Measurements from ENCODE around the gene TGM2. TPM values are rescaled to one million over a fixed set of nuclear protein-coding genes. Genes with fewer than 3 reads are reported as not detected.
A peak's percentile ranks its signal among the peaks of the same experiment; 100 is the strongest.

The TGM2 gene
- total RNA-seq, 4 donors from 2014 or later: 170 to 385 (median 212) TPM

GRCh38 chr20:38143646-38144554 lies 21.2 kb downstream of the TGM2 start:
- Histone ChIP-seq H3K4me1 (peaks cover 33 to 43% (median 37%) of the 10 kb centered on the region in 4 donors), H3K27ac (replicated peaks in 1 of 4) (peak overlapping the region; percentile 77 to 87 (median 82)), H3K4me3 (no peak overlapping the region), H3K36me3 (peaks cover 25 to 96% (median 72%) of the 10 kb centered on the region in 4 donors), H3K9me3 (no peaks in the 10 kb centered on the region), H3K27me3 (no peaks in the 10 kb centered on the region)
- 28% methylated on average over 15 of the region's 16 CpGs for WGBS
- TF ChIP-seq POLR2AphosphoS5 (IDR thresholded peaks at IDR 0.05) (peak; percentile 51 to 73), POLR2A (IDR thresholded peaks at IDR 0.05; ENCODE audit: low read depth) (no peak), CTCF (IDR thresholded peaks at IDR 0.05) (no peak), EP300 (IDR thresholded peaks at IDR 0.05) (peak; percentile 57)
- no peak for DNase-seq (ENCODE audit: extremely low spot score)
- intact Hi-C loops (cut with DNase I): no loop called here

GRCh38 chr20:38143238-38143645 lies 21.8 kb downstream of the TGM2 start:
- TF ChIP-seq POLR2A (IDR thresholded peaks at IDR 0.05; ENCODE audit: low read depth) (no peak), CTCF (IDR thresholded peaks at IDR 0.05) (no peak), POLR2AphosphoS5 (IDR thresholded peaks at IDR 0.05) (no peak), EP300 (IDR thresholded peaks at IDR 0.05) (no peak)
- Histone ChIP-seq H3K36me3 (peaks cover 24 to 96% (median 72%) of the 10 kb centered on the region in 4 donors), H3K4me1 (peaks cover 33 to 37% (median 36%) of the 10 kb centered on the region in 4 donors), H3K4me3 (no peak overlapping the region), H3K27me3 (no peaks in the 10 kb centered on the region), H3K9me3 (no peaks in the 10 kb centered on the region), H3K27ac (replicated peaks in 1 of 4) (peak overlapping the region; percentile 77 to 87 (median 82))
- 70% methylated on average over 10 of the region's 10 CpGs for WGBS
- intact Hi-C loops (cut with DNase I): no loop called here
- no peak for DNase-seq (ENCODE audit: extremely low spot score)

GRCh38 chr20:38141889-38142494 lies 23.1 kb downstream of the TGM2 start:
- TF ChIP-seq POLR2AphosphoS5 (IDR thresholded peaks at IDR 0.05) (no peak), CTCF (IDR thresholded peaks at IDR 0.05) (no peak), POLR2A (IDR thresholded peaks at IDR 0.05; ENCODE audit: low read depth) (no peak), EP300 (IDR thresholded peaks at IDR 0.05) (no peak)
- Histone ChIP-seq H3K4me3 (no peak overlapping the region), H3K4me1 (peaks cover 33 to 42% (median 36%) of the 10 kb centered on the region in 4 donors), H3K36me3 (peaks cover 20 to 96% (median 72%) of the 10 kb centered on the region in 4 donors), H3K27me3 (no peaks in the 10 kb centered on the region), H3K27ac (replicated peaks in 1 of 4) (peak overlapping the region; percentile 20 to 87 (median 80)), H3K9me3 (no peaks in the 10 kb centered on the region)
- intact Hi-C loops (cut with DNase I): no loop called here
- 95% methylated on average over 11 of the region's 16 CpGs for WGBS
- DNase-seq (ENCODE audit: extremely low spot score): no peak

GRCh38 chr20:38141204-38141888 lies 23.7 kb downstream of the TGM2 start:
- no peak for DNase-seq (ENCODE audit: extremely low spot score)
- H3K36me3 ChIP-seq: peaks cover 26 to 96% (median 72%) of the 10 kb centered on the region in 4 donors
- WGBS: 83% methylated on average over 23 of the region's 23 CpGs
- H3K27ac ChIP-seq (replicated peaks in 1 of 4): peak overlapping the region; percentile 20 to 87 (median 80)
- no peaks in the 10 kb centered on the region for H3K9me3 ChIP-seq
- intact Hi-C loops (cut with DNase I): no loop called here
- TF ChIP-seq POLR2AphosphoS5 (IDR thresholded peaks at IDR 0.05) (no peak), POLR2A (IDR thresholded peaks at IDR 0.05; ENCODE audit: low read depth) (no peak), CTCF (IDR thresholded peaks at IDR 0.05) (no peak), EP300 (IDR thresholded peaks at IDR 0.05) (no peak)
- no peak overlapping the region for H3K4me3 ChIP-seq
- H3K4me1 ChIP-seq: peaks cover 33 to 44% (median 36%) of the 10 kb centered on the region in 4 donors
- no peaks in the 10 kb centered on the region for H3K27me3 ChIP-seq

Measured in esophagus muscularis mucosa (tissue), 4 donors.